BE2C (cell line): ENCODE results near the gene OPRD1.
A peak's percentile ranks its signal among the peaks of the same experiment; 100 is the strongest.

Experiments used
- DNase-seq: peaks from one replicate; pipeline ENCODE4 v3.0.0-alpha.2; 2020
- H3K27me3 ChIP-seq: fragments of 250-450 bp; sonication (Bioruptor Pico); 2 replicates; pipeline ENCODE4 v1.5.1; 2020; ENCODE audit warnings: mild to moderate bottlenecking
- H3K36me3 ChIP-seq: fragments of 250-450 bp; sonication (Bioruptor Pico); 2 replicates; pipeline ENCODE4 v1.5.1; 2020; ENCODE audit warnings: mild to moderate bottlenecking
- H3K4me1 ChIP-seq: fragments of 250-450 bp; sonication (Bioruptor Pico); 2 replicates; pipeline ENCODE4 v1.5.1; 2020
- H3K4me3 ChIP-seq: 2 replicates; pipeline ENCODE4 v1.5.1; 2011; ENCODE audit warnings: low read depth, low read length
- H3K9me3 ChIP-seq: fragments of 250-450 bp; sonication (Bioruptor Pico); 2 replicates; pipeline ENCODE4 v1.5.1; 2020
- CTCF ChIP-seq: IDR thresholded peaks from 2 replicates; pipeline ENCODE4 v1.5.1; 2012; ENCODE audit warnings: mild to moderate bottlenecking, low read depth, low read length

Gene OPRD1

GRCh38 chr1:28914228-28915030 lies 102.5 kb downstream of the OPRD1 start, which contains the start of gene EPB41:
Gene EPB41, plus strand, starts transcription at chr1:28914569. Its CDS starts 72,869 bp downstream, at chr1:28987438.
- Histone ChIP-seq H3K4me3 (peak within 1 kb of the TSS; percentile 71), H3K4me1 (peaks cover 5% of the 10 kb centered on the region; the same call in 1 of the 2 replicates), H3K36me3 (no peaks in the 10 kb centered on the region), H3K27me3 (no peaks in the 10 kb centered on the region), H3K9me3 (no peaks in the 10 kb centered on the region)
- no peak for TF ChIP-seq CTCF
- peak; percentile 95 for DNase-seq

DNA sequence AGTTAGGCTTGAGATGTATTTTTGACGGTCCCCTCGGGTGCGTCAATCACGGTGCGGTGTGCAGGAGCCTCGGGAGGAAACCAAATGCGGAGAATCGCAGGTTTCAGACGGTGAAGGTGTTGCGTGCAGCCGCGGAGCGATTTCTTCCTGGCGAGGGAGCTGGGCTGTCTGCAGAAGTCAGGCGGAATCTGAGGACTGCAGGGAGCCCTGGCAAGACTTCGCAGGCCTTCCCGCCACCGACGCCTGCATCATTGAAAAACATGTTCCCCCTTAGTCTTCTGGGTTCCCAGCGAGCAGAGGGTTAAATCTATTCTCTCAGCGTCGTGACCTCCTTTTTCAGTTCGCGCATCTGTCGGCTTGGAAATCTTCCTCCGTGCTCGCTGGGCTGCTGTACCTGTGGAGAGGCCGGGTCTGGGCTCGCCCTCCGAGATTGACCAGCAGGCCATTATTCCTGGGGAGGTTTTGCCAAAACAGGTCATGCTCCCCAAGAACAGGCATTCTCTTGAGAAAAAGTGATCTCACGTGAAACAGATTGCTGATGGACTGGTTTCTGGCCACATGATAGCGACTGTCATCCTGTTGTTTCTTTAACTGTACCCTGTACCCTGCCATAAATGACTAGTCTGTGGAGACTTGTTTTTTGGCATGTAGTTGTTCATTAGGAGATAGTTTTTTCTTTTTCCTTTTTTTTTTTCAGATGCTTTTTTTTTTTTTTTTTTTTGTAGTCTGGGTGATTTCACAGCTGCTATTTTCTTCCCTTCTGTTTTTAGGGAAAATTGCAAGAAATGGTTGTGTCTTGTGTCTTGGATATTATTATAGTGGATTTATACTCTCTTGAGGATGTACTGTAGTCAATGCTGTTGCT lies 103.3 kb downstream of the OPRD1 start:
- no peaks in the 10 kb centered on the region for H3K27me3 ChIP-seq
- H3K36me3 ChIP-seq: no peaks in the 10 kb centered on the region
- H3K9me3 ChIP-seq: no peaks in the 10 kb centered on the region
- peak; percentile 27 for DNase-seq
- peak overlapping the region; percentile 71 for H3K4me3 ChIP-seq
- TF ChIP-seq CTCF: no peak
- H3K4me1 ChIP-seq: peaks cover 5% of the 10 kb centered on the region; the same call in 1 of the 2 replicates

DNA sequence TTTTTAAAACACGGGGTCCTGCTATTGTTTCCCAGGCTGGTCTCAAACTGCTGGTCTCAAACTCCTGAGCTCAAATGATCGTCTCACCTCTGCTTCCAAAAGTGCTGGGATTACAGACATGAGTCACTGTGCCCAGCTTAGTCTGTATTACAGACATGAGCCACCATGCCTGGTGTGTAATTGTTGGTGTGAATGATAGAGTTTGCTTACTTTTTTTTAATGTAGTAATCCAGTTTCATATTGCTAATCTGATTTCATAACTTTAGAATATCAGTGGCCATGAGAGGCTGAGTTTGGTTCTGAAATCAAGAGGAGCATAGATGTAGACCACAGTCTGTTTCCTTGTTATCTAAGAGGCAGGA lies 105.8 kb downstream of the OPRD1 start:
- no peak for DNase-seq
- H3K4me1 ChIP-seq: peaks cover 5% of the 10 kb centered on the region; the same call in 1 of the 2 replicates
- TF ChIP-seq CTCF: no peak
- H3K4me3 ChIP-seq: no peak overlapping the region
- H3K36me3 ChIP-seq: no peaks in the 10 kb centered on the region
- no peaks in the 10 kb centered on the region for H3K9me3 ChIP-seq
- H3K27me3 ChIP-seq: no peaks in the 10 kb centered on the region
